ENCODE data around the gene CRADD.

The CRADD gene

DNA sequence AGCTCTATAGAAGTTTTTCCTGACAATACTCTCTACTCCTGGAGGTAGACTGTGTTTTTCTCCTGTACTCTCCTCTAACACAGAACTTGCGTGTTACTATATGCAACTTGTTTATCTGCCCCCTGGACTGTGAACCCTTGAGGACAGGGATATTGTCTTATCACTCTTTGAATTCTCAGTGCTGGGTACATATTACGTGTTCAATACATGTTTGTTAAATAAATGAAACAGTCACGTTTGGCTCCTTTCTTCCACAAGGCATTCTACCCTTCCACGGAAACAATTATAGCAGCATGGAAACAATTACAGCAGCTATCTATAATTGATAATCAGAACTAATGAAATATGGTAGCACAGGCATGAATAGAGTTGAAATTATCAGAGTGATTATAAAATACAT lies 50.7 kb downstream of the CRADD start:
- no peak for DNase-seq (ENCODE audit: low read depth in 1 of 2, low spot score in 1 of 2)
- TF ChIP-seq SPI1 (IDR thresholded peaks at IDR 0.05; ENCODE audit: borderline replicate concordance, low read depth) (no peak), POLR2AphosphoS5 (IDR thresholded peaks at IDR 0.05; ENCODE audit: low read depth) (no peak), GABPA (IDR thresholded peaks at IDR 0.05; ENCODE audit: low read depth) (no peak)
- TF ChIP-seq, protein P1, sequence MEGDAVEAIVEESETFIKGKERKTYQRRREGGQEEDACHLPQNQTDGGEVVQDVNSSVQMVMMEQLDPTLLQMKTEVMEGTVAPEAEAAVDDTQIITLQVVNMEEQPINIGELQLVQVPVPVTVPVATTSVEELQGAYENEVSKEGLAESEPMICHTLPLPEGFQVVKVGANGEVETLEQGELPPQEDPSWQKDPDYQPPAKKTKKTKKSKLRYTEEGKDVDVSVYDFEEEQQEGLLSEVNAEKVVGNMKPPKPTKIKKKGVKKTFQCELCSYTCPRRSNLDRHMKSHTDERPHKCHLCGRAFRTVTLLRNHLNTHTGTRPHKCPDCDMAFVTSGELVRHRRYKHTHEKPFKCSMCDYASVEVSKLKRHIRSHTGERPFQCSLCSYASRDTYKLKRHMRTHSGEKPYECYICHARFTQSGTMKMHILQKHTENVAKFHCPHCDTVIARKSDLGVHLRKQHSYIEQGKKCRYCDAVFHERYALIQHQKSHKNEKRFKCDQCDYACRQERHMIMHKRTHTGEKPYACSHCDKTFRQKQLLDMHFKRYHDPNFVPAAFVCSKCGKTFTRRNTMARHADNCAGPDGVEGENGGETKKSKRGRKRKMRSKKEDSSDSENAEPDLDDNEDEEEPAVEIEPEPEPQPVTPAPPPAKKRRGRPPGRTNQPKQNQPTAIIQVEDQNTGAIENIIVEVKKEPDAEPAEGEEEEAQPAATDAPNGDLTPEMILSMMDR (IDR thresholded peaks at IDR 0.05; ENCODE audit: insufficient read depth, low read length): no peak
- TF ChIP-seq, protein P2, sequence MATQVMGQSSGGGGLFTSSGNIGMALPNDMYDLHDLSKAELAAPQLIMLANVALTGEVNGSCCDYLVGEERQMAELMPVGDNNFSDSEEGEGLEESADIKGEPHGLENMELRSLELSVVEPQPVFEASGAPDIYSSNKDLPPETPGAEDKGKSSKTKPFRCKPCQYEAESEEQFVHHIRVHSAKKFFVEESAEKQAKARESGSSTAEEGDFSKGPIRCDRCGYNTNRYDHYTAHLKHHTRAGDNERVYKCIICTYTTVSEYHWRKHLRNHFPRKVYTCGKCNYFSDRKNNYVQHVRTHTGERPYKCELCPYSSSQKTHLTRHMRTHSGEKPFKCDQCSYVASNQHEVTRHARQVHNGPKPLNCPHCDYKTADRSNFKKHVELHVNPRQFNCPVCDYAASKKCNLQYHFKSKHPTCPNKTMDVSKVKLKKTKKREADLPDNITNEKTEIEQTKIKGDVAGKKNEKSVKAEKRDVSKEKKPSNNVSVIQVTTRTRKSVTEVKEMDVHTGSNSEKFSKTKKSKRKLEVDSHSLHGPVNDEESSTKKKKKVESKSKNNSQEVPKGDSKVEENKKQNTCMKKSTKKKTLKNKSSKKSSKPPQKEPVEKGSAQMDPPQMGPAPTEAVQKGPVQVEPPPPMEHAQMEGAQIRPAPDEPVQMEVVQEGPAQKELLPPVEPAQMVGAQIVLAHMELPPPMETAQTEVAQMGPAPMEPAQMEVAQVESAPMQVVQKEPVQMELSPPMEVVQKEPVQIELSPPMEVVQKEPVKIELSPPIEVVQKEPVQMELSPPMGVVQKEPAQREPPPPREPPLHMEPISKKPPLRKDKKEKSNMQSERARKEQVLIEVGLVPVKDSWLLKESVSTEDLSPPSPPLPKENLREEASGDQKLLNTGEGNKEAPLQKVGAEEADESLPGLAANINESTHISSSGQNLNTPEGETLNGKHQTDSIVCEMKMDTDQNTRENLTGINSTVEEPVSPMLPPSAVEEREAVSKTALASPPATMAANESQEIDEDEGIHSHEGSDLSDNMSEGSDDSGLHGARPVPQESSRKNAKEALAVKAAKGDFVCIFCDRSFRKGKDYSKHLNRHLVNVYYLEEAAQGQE (IDR thresholded peaks at IDR 0.05; ENCODE audit: insufficient replicate concordance, low read depth): no peak
- no peak overlapping the region for H3K4me3 ChIP-seq (replicated peaks; ENCODE audit: insufficient read depth, low read length)
- H3K27ac ChIP-seq (replicated peaks): no peak overlapping the region
- H3K27me3 ChIP-seq (ENCODE audit: insufficient read depth, poor library complexity, severe bottlenecking): no peaks in the 10 kb centered on the region

DNA sequence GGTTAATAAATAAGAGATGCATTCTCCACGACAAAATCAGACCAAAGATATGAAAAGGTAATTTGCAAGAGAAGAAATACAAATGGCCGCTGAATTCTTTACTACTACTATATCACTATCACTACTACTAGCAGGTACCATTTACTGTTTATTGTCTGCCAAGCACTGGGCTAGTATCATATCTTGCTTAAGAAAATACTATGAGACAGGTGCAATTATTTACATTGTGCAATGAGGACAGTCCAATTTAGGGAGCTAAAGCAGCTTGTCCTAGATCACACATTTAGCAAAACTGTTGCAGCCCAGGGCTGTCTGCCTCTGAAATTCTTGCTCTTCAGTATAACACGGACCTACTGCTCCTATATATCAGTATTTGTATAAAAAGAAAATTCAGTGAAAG lies 52.8 kb downstream of the CRADD start:
- DNase-seq (ENCODE audit: low read depth in 1 of 2, low spot score in 1 of 2): no peak
- TF ChIP-seq, protein P1 (IDR thresholded peaks at IDR 0.05; ENCODE audit: insufficient read depth, low read length): no peak
- TF ChIP-seq, protein P2 (IDR thresholded peaks at IDR 0.05; ENCODE audit: insufficient replicate concordance, low read depth): no peak
- TF ChIP-seq GABPA (IDR thresholded peaks at IDR 0.05; ENCODE audit: low read depth): no peak
- TF ChIP-seq POLR2AphosphoS5 (IDR thresholded peaks at IDR 0.05; ENCODE audit: low read depth): no peak
- no peak for TF ChIP-seq SPI1 (IDR thresholded peaks at IDR 0.05; ENCODE audit: borderline replicate concordance, low read depth)
- Histone ChIP-seq H3K27ac (replicated peaks) (no peak overlapping the region), H3K27me3 (ENCODE audit: insufficient read depth, poor library complexity, severe bottlenecking) (no peaks in the 10 kb centered on the region), H3K4me3 (replicated peaks; ENCODE audit: insufficient read depth, low read length) (no peak overlapping the region)

DNA sequence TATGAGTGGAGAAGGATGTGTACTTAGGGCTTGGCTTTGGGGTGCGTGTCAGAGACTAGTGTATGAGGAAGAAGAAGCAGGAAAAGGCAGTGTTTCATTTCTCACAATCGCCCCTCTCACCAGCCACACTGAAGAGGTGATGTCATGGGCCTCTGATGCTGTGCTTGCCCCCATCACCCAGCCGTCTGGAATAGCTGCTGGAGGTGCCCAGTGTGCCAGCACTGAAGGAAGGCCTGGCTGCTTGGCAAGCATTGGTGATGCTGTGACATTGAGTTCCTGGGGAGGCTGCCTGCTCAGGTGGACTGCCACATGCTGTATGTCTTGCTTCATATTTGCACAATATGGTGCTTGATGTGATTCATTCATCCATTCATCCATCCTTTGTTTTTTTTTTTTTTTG lies 56.2 kb downstream of the CRADD start:
- H3K4me3 ChIP-seq (replicated peaks; ENCODE audit: insufficient read depth, low read length): no peak overlapping the region
- no peaks in the 10 kb centered on the region for H3K27me3 ChIP-seq (ENCODE audit: insufficient read depth, poor library complexity, severe bottlenecking)
- no peak overlapping the region for H3K27ac ChIP-seq (replicated peaks)
- DNase-seq (ENCODE audit: low read depth in 1 of 2, low spot score in 1 of 2): no peak
- no peak for TF ChIP-seq POLR2AphosphoS5 (IDR thresholded peaks at IDR 0.05; ENCODE audit: low read depth)
- TF ChIP-seq SPI1 (IDR thresholded peaks at IDR 0.05; ENCODE audit: borderline replicate concordance, low read depth): no peak
- TF ChIP-seq GABPA (IDR thresholded peaks at IDR 0.05; ENCODE audit: low read depth): no peak
- TF ChIP-seq, protein P2 (IDR thresholded peaks at IDR 0.05; ENCODE audit: insufficient replicate concordance, low read depth): no peak
- TF ChIP-seq, protein P1 (IDR thresholded peaks at IDR 0.05; ENCODE audit: insufficient read depth, low read length): no peak
